ENCODE measurements around the gene HLA-DRB5. TPM values are rescaled to one million over a fixed set of nuclear protein-coding genes. Genes with fewer than 3 reads are reported as not detected.
"Not testable (repeated sequence)": the region's sequence is repeated elsewhere in the genome, so short reads cannot be mapped to it uniquely, and the experiment has no call there.

Gene HLA-DRB5
- total RNA-seq (100 to 1,000 TPM in 1 of 2 donors, 10 to 100 TPM in 1; 91.1 to 127 TPM), polyA plus RNA-seq (under 1 TPM; 0.15 to 0.88 TPM)
- long read RNA-seq, donor 1, transcript HLA-DRB5-201 (6 exons, 1,260 nt), result major isoform, 238 of 270 reads
- long read RNA-seq, donor 1, partial matches to known transcripts, result 11 of 270 reads
- long read RNA-seq, donor 1, other reads (novel, unspliced or antisense), result 21 of 270 reads
- long read RNA-seq, donor 2, partial matches to known transcripts, result 1 of 1 reads
- long read RNA-seq, donor 2, other reads (novel, unspliced or antisense), result 0 of 1 reads

- no peaks in the 10 kb centered on the region for H3K4me1 ChIP-seq (ENCODE audit: control insufficient read depth in 1 of 2, insufficient read depth in 2 of 2, low read length in 2 of 2)
- H3K4me3 ChIP-seq (ENCODE audit: low read length in 2 of 2), result no peak within 1 kb of the TSS
- no peaks in the 10 kb centered on the region for H3K27me3 ChIP-seq (ENCODE audit: control insufficient read depth in 1 of 2, insufficient read depth in 2 of 2, low read length in 1 of 2)
- no peaks in the 10 kb centered on the region for H3K36me3 ChIP-seq (ENCODE audit: control insufficient read depth in 1 of 2, insufficient read depth in 2 of 2, low read length in 1 of 2)
- DNase-seq (peak in 1 of 2 donors; percentile 65), ATAC-seq (ENCODE audit: low FRiP score) (peak; percentile 74)
- no peaks in the 10 kb centered on the region for H3K9me3 ChIP-seq (ENCODE audit: control insufficient read depth, low read length)
- no peak within 1 kb of the TSS for H3K27ac ChIP-seq (ENCODE audit: low read depth in 1 of 2, low read length in 2 of 2)
- WGBS, 2 donors, result 26 to 32% methylated on average over 3 of the region's 4 CpGs
- intact Hi-C loops (cut with DNase I), result loop anchor here in 1 of 2 donors (10.0 kb wide), 1 partner anchor 55 kb away; the partner anchor contains the start of gene HLA-DRB1
Observed at GRCh38 chr6:32529697-32530430, at the start of gene HLA-DRB5. TSS of gene HLA-DRB5 (minus strand) at chr6:32530287. CDS start at chr6:32530224, 63 bp downstream.

- Histone ChIP-seq H3K4me1 (ENCODE audit: control insufficient read depth in 1 of 2, insufficient read depth in 2 of 2, low read length in 2 of 2) (no peaks in the 10 kb centered on the region), H3K27ac (ENCODE audit: low read depth in 1 of 2, low read length in 2 of 2) (no peak overlapping the region), H3K4me3 (ENCODE audit: low read length in 2 of 2) (no peak overlapping the region), H3K36me3 (ENCODE audit: control insufficient read depth in 1 of 2, insufficient read depth in 2 of 2, low read length in 1 of 2) (no peaks in the 10 kb centered on the region), H3K27me3 (ENCODE audit: control insufficient read depth in 1 of 2, insufficient read depth in 2 of 2, low read length in 1 of 2) (no peaks in the 10 kb centered on the region), H3K9me3 (ENCODE audit: control insufficient read depth, low read length) (no peaks in the 10 kb centered on the region)
- DNase-seq (no peak), ATAC-seq (ENCODE audit: low FRiP score) (no peak)
- 0% methylated on average over 3 of the region's 3 CpGs for WGBS, 2 donors
- intact Hi-C loops (cut with DNase I), result no loop called here
Observed at GRCh38 chr6:32578962-32579361, 48.9 kb upstream of the HLA-DRB5 start.

DNA sequence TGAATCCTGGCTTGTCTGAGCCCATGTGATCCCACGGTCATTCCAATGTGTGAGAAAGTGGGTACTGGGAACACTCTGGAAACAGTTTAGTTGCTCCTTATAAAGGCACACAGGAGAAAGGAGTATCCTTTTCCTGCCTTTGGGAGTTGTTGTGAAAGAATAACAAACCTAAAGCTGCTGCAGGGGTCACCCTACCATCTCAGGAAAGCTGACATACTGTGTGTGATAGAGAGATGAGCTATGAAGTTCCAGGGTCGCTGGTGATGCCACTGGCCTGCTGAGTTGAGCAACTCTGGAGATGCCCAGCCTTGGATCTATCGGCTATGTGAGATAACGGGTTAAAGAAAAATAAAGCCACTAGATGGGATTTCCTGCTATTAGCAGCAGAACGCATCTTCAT is 47.4 kb upstream of the HLA-DRB5 start:
- H3K27ac ChIP-seq (ENCODE audit: low read depth in 1 of 2, low read length in 2 of 2); H3K36me3 ChIP-seq (ENCODE audit: control insufficient read depth in 1 of 2, insufficient read depth in 2 of 2, low read length in 1 of 2); H3K27me3 ChIP-seq (ENCODE audit: control insufficient read depth in 1 of 2, insufficient read depth in 2 of 2, low read length in 1 of 2); H3K4me1 ChIP-seq (ENCODE audit: control insufficient read depth in 1 of 2, insufficient read depth in 2 of 2, low read length in 2 of 2); DNase-seq; ATAC-seq (ENCODE audit: low FRiP score); H3K9me3 ChIP-seq (ENCODE audit: control insufficient read depth, low read length); intact Hi-C loops (cut with DNase I); H3K4me3 ChIP-seq (ENCODE audit: low read length in 2 of 2): not testable (repeated sequence)
- 11 to 23% methylated on average over 5 of the region's 5 CpGs for WGBS, 2 donors

- no peaks in the 10 kb centered on the region for H3K27me3 ChIP-seq (ENCODE audit: control insufficient read depth in 1 of 2, insufficient read depth in 2 of 2, low read length in 1 of 2)
- intact Hi-C loops (cut with DNase I), result no loop called here
- WGBS, 2 donors, result 69 to 79% methylated on average over 1 of the region's 1 CpG
- no peak overlapping the region for H3K4me3 ChIP-seq (ENCODE audit: low read length in 2 of 2)
- DNase-seq, result no peak
- no peak for ATAC-seq (ENCODE audit: low FRiP score)
- no peaks in the 10 kb centered on the region for H3K4me1 ChIP-seq (ENCODE audit: control insufficient read depth in 1 of 2, insufficient read depth in 2 of 2, low read length in 2 of 2)
- no peak overlapping the region for H3K27ac ChIP-seq (ENCODE audit: low read depth in 1 of 2, low read length in 2 of 2)
- H3K36me3 ChIP-seq (ENCODE audit: control insufficient read depth in 1 of 2, insufficient read depth in 2 of 2, low read length in 1 of 2), result no peaks in the 10 kb centered on the region
- H3K9me3 ChIP-seq (ENCODE audit: control insufficient read depth, low read length), result no peaks in the 10 kb centered on the region
Observed at GRCh38 chr6:32576250-32576649, 46.2 kb upstream of the HLA-DRB5 start.

GRCh38 chr6:32570363-32570905 is 40.3 kb upstream of the HLA-DRB5 start:
- Histone ChIP-seq H3K4me3 (ENCODE audit: low read length in 2 of 2) (no peak overlapping the region), H3K4me1 (ENCODE audit: control insufficient read depth in 1 of 2, insufficient read depth in 2 of 2, low read length in 2 of 2) (no peaks in the 10 kb centered on the region), H3K27ac (ENCODE audit: low read depth in 1 of 2, low read length in 2 of 2) (no peak overlapping the region), H3K9me3 (ENCODE audit: control insufficient read depth, low read length) (no peaks in the 10 kb centered on the region), H3K36me3 (ENCODE audit: control insufficient read depth in 1 of 2, insufficient read depth in 2 of 2, low read length in 1 of 2) (no peaks in the 10 kb centered on the region), H3K27me3 (ENCODE audit: control insufficient read depth in 1 of 2, insufficient read depth in 2 of 2, low read length in 1 of 2) (no peaks in the 10 kb centered on the region)
- DNase-seq (no peak), ATAC-seq (ENCODE audit: low FRiP score) (no peak)
- 24 to 36% methylated on average over 2 of the region's 4 CpGs for WGBS, 2 donors
- intact Hi-C loops (cut with DNase I), result no loop called here

GRCh38 chr6:32568561-32568960 is 38.5 kb upstream of the HLA-DRB5 start:
- DNase-seq (no peak), ATAC-seq (ENCODE audit: low FRiP score) (no peak)
- no peaks in the 10 kb centered on the region for H3K27me3 ChIP-seq (ENCODE audit: control insufficient read depth in 1 of 2, insufficient read depth in 2 of 2, low read length in 1 of 2)
- H3K27ac ChIP-seq (ENCODE audit: low read depth in 1 of 2, low read length in 2 of 2), result no peak overlapping the region
- H3K4me1 ChIP-seq (ENCODE audit: control insufficient read depth in 1 of 2, insufficient read depth in 2 of 2, low read length in 2 of 2), result no peaks in the 10 kb centered on the region
- WGBS, 2 donors, result 0% methylated on average over 2 to 5 of the region's 6 CpGs
- no peak overlapping the region for H3K4me3 ChIP-seq (ENCODE audit: low read length in 2 of 2)
- H3K9me3 ChIP-seq (ENCODE audit: control insufficient read depth, low read length), result no peaks in the 10 kb centered on the region
- intact Hi-C loops (cut with DNase I), result no loop called here
- H3K36me3 ChIP-seq (ENCODE audit: control insufficient read depth in 1 of 2, insufficient read depth in 2 of 2, low read length in 1 of 2), result no peaks in the 10 kb centered on the region

DNA sequence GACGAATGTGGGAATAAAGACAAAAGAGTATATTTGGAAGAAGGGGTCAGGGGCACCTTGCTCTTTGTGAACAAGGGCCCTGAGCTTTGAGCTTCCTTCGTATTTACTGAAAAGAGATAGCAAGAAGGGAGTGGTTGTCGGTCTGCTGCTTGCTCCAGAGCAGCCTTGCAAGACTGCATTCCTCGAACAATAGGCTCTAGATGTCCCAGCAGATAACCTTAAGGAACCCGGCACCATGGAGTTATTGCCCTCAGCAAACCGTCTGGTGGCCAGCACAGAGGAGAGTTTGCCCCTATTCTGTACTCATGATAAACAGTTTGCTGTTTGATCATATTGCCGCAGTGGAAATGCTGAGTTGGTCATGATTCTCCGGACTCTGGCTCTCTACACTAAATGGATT is 36.9 kb upstream of the HLA-DRB5 start:
- WGBS, 2 donors, result 45 to 46% methylated on average over 2 to 6 of the region's 8 CpGs
- no peaks in the 10 kb centered on the region for H3K4me1 ChIP-seq (ENCODE audit: control insufficient read depth in 1 of 2, insufficient read depth in 2 of 2, low read length in 2 of 2)
- no peak for ATAC-seq (ENCODE audit: low FRiP score)
- H3K27ac ChIP-seq (ENCODE audit: low read depth in 1 of 2, low read length in 2 of 2), result no peak overlapping the region
- no peaks in the 10 kb centered on the region for H3K27me3 ChIP-seq (ENCODE audit: control insufficient read depth in 1 of 2, insufficient read depth in 2 of 2, low read length in 1 of 2)
- H3K36me3 ChIP-seq (ENCODE audit: control insufficient read depth in 1 of 2, insufficient read depth in 2 of 2, low read length in 1 of 2), result no peaks in the 10 kb centered on the region
- DNase-seq, result no peak
- no peaks in the 10 kb centered on the region for H3K9me3 ChIP-seq (ENCODE audit: control insufficient read depth, low read length)
- intact Hi-C loops (cut with DNase I), result no loop called here
- H3K4me3 ChIP-seq (ENCODE audit: low read length in 2 of 2), result no peak overlapping the region

DNA sequence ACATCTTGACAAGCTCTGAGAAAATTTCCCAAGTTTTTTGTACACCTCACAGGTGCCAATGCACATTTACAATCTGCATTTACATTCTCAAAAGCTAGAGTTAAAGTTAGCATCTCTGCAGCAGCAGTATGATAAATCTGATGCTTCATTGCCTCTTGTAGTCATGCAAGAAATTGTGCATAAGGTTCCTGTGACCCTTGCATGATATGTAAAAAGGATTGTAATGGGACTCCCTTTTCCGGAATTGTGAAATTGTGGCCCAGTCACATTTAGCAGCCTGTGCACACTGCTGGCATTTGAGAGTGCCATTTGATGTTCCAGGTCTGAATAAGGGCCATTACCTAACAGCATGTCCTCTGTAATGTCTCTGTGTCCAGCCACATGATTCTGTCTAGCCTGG is 35.4 kb upstream of the HLA-DRB5 start:
- no peak overlapping the region for H3K4me3 ChIP-seq (ENCODE audit: low read length in 2 of 2)

DNA sequence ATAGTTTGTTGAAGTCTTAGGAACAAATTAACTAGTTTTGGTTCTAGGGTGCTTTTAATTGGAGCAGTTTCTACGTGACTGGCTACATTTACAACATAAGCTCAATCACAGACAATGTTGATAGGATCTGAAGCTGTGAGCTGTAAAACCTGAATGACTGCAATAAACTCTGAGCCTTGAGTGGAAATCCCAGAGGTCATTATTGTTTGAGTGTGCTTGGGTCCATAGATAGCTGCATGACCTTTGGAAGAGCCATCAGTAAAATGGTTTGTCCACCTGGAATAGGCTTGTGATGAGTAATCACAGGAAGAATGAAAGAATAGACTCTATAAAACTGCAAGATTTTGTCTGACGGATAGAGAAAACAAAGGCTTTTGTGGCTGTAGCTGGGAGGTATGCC is 32.9 kb upstream of the HLA-DRB5 start:
- no CpG with 5 or more reads among the region's 2 CpGs for WGBS, 2 donors
- Histone ChIP-seq H3K4me3 (ENCODE audit: low read length in 2 of 2) (no peak overlapping the region), H3K27me3 (ENCODE audit: control insufficient read depth in 1 of 2, insufficient read depth in 2 of 2, low read length in 1 of 2) (no peaks in the 10 kb centered on the region), H3K36me3 (ENCODE audit: control insufficient read depth in 1 of 2, insufficient read depth in 2 of 2, low read length in 1 of 2) (no peaks in the 10 kb centered on the region), H3K27ac (ENCODE audit: low read depth in 1 of 2, low read length in 2 of 2) (no peak overlapping the region), H3K9me3 (ENCODE audit: control insufficient read depth, low read length) (no peaks in the 10 kb centered on the region), H3K4me1 (ENCODE audit: control insufficient read depth in 1 of 2, insufficient read depth in 2 of 2, low read length in 2 of 2) (no peaks in the 10 kb centered on the region)
- DNase-seq (no peak), ATAC-seq (ENCODE audit: low FRiP score) (no peak)
- intact Hi-C loops (cut with DNase I), result no loop called here

More for the DNA sequence above, 35.4 kb upstream of the HLA-DRB5 start:
- no peaks in the 10 kb centered on the region for H3K27me3 ChIP-seq (ENCODE audit: control insufficient read depth in 1 of 2, insufficient read depth in 2 of 2, low read length in 1 of 2)
- no peaks in the 10 kb centered on the region for H3K9me3 ChIP-seq (ENCODE audit: control insufficient read depth, low read length)
- DNase-seq (no peak), ATAC-seq (ENCODE audit: low FRiP score) (no peak)
- no CpG with 5 or more reads among the region's 1 CpG for WGBS, 2 donors
- H3K36me3 ChIP-seq (ENCODE audit: control insufficient read depth in 1 of 2, insufficient read depth in 2 of 2, low read length in 1 of 2), result no peaks in the 10 kb centered on the region
- no peaks in the 10 kb centered on the region for H3K4me1 ChIP-seq (ENCODE audit: control insufficient read depth in 1 of 2, insufficient read depth in 2 of 2, low read length in 2 of 2)
- intact Hi-C loops (cut with DNase I), result no loop called here
- no peak overlapping the region for H3K27ac ChIP-seq (ENCODE audit: low read depth in 1 of 2, low read length in 2 of 2)

Data from aorta (tissue), 5 donors.